HG03432 (cell line): ENCODE results near the gene SLC22A4.

Source experiments
- ATAC-seq: cut with Tn5 transposase; IDR thresholded peaks from one replicate; pipeline ENCODE4 v1.9.1; 2021; ENCODE audit warnings: mild to moderate bottlenecking, moderate library complexity; ENCODE audit not compliant: unreplicated experiment

Gene SLC22A4

GRCh38 chr5:132370971-132371602, 76.9 kb downstream of the SLC22A4 start:
- no peak for ATAC-seq

DNA sequence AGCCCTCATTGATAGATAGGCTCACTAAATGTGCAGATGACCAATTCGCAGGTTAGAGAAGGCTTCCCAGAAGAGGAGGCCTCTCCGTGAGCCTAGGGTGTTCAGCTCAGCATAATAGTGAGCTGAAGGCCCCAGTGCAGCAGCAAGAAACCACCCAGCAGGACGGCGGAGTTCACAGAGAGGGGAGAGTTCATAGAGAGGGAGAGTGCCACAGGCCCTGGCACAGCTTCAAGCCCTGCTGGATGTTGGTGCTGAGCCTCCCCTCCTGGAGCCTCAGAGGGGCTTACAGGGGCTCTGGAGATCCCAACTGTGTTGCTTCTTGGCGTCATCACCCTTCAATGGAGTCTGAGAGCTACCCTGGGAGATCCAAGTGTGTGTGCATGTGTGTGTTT, 77.4 kb downstream of the SLC22A4 start:
- no peak for ATAC-seq

DNA sequence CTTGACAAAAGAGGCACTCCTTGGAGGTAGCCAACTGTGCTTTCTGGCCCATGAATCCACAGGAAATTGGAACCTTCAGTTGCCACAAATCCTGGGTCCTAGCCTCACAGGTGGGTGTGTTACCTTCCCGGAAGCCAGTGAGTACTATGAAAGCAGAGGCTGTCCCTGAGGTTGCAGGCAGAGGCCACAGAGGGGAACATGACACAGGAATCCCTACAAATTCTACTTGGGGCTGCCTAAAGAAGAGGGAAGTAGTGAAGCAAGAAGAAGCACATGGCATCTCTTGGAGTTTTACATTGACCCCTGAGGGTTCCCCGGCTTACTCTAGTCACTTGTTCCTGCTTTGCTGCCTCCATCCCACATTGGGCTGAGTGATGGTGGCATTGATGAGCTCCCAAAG, 77.9 kb downstream of the SLC22A4 start:
- ATAC-seq, result no peak

DNA sequence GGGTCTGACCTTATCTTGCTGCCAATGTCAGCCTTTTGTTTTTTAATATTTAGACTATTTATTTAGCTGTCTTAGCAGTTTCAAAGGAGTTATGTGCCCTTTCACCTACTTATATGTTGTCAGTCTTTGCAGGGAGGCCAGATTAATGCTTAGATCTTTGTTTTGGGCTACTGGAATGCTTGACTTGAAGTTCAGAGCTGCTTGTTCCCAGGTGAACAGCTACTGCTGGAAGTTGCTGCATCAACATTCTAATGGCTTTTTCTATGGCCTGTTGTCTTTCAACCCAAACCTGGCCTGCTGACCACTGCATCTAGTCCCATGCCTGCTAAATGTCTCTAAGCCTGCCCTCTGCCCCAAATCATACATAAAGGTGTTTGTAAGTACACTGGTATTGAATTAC, 78.3 kb downstream of the SLC22A4 start:
- ATAC-seq, result no peak

DNA sequence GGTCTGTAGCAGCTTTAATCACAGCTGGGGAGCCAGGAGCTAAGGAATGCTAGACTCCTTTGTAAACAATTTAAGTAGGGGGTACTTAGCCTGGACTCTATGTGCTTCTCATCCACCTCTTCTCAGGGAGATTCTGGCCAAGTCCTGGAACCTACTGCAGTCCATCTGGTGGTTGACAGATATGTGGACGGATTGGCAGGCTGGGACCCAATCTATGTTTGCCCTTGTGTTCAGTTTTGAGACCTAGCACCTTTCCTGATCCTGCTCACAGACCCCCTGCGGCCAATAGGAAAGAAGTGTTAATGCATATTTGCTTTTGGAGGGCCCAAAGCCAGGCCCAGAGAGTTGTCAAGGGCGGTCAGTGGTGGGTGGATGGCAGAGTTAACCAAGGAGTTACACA, 81.8 kb downstream of the SLC22A4 start:
- ATAC-seq, result no peak

DNA sequence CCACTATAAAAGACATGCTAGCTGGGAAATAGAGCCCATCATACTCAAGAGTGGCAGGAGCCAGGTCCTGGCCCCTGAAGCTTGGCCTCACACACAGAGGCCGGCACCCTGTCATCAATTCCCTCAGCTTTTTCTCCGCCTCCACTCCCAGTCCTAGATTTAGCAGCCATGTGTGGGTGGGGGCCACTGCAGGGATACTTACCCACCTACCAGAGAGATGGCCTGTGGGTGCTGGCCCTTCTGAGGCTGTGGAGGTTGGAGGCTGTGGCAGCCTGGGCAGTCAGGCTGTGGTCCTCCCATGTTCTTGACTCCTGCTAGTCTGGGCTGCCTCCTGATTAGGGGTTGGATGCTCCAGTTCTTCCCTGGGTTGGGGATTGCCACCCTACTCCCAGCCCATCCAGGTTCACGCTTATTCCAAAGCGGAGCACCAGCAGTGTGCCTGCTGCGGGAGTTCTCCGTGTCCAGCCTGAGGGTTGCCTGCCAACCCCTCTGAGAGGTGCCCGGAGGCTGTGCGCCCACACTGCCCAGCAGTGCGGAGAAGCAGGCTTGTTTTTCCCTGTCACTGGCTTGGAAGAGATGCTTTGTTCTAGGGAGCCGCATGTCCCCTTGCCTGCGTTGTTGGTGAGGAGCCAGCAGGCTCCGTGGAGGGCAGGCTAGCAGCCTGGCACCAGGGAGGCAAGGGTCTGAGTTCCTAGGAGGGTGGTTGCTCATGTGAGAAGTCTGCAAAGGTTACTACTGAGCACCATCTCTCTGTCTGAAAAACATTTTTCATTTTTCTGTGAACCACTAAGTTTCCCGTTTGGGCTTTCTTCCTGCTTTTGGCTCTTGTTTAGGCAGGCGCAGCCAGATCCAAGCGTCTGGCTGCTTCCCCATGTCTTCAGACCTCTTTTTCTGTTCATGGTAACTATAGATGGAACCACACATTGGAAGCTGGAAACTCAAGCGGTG, 82.8 kb downstream of the SLC22A4 start:
- ATAC-seq, result no peak

GRCh38 chr5:132377738-132378137, 83.5 kb downstream of the SLC22A4 start:
- ATAC-seq, result no peak

DNA sequence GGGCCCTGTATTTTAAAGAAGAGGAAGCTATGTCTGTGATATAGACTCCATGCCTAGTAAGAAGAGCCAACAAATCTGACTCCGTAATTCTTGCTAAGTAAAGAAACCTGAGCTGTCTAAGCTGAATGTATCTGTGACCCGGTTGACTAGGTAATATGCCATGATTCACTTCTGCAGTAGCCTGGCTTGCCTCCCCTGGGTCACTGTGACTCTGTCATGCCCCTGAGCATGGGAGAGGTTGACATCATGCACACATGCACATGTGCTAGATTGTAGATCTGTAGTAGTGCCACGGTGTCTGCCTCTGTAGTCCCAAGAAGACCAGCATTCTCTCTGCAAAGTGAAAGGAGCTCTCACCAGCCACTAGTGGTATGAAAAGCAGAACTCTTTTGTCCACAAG, 84.4 kb downstream of the SLC22A4 start:
- no peak for ATAC-seq

DNA sequence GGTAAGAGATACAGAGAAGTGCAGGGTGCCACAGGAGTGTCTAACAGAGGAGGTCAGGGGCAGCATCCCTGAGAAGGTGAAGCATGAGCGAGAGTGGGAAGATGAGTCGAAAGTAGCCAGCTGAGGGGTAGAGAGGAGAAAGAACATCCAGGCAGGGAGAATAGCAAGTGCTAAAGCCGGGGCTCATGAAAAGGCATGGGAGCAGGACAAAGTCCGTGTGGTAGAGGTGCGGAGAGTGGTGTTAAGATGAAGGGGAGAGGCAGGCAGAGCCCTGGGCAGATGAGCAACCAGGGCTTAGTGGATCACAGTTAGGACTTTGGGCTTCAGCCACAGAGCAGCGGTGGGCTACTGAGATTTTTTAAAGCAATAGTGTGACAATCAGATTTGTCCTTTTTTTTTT, 85.9 kb downstream of the SLC22A4 start:
- no peak for ATAC-seq

- no peak for ATAC-seq
Measured at GRCh38 chr5:132380741-132381140, 86.5 kb downstream of the SLC22A4 start.

DNA sequence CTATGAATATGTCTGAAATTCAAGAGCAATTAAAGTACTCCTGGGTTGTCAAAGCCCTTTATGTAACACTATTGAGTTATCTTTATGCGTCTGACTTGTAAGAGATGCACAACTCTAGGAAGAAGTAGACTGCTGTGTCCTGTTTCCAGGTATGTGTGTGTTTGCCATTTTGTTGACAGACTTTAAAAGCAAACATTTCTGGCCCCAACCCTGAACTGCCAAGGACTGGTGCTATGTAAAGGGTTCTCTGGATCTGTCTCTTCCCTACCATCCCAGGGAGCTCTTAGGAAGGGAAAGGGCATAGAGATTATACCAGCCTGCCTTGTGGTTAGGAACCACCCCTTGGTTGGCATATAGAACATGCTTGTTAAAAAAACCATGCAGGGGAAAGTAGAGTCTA, 87.4 kb downstream of the SLC22A4 start:
- no peak for ATAC-seq

GRCh38 chr5:132383261-132383660, 89.1 kb downstream of the SLC22A4 start:
- no peak for ATAC-seq

DNA sequence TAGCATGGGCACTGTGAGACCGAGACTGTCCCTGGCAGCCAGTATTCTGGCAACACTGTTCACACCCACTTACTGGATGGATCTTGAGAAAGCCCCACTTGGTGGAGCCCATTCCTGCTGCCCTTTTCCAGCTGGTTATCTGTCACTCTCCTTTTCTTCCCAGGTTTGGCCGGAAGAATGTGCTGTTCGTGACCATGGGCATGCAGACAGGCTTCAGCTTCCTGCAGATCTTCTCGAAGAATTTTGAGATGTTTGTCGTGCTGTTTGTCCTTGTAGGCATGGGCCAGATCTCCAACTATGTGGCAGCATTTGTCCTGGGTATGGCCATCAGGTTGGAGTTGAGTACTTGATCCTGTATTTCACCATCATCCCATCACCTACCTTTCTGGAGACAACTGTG, 89.8 kb downstream of the SLC22A4 start:
- ATAC-seq, result no peak

DNA sequence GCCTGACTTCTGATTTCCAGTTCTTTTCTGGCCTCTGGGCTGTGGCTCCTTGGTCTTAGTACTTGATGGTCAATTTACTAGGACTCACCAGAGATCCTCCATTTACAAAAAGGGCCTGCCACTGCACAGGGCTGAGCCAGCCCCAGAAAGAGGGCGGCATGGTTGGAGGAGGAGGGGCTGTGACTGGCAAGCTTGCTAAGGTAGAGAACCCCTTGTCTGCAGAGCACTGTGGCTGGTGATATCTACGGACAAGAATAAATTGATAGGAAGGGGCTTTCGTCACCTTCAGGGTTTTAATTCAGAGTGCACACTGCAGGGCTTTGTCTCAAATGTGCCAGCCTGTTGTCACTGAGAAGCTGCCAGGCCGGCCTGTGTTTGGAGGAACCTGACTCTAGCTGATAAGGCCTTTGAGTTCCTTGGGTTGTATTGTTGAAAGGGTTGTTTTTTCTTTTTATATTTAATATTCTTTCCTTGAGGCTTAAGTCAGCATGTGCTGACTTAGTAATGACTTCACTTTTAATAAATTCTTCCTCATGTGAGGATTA, 90.4 kb downstream of the SLC22A4 start:
- ATAC-seq, result no peak

DNA sequence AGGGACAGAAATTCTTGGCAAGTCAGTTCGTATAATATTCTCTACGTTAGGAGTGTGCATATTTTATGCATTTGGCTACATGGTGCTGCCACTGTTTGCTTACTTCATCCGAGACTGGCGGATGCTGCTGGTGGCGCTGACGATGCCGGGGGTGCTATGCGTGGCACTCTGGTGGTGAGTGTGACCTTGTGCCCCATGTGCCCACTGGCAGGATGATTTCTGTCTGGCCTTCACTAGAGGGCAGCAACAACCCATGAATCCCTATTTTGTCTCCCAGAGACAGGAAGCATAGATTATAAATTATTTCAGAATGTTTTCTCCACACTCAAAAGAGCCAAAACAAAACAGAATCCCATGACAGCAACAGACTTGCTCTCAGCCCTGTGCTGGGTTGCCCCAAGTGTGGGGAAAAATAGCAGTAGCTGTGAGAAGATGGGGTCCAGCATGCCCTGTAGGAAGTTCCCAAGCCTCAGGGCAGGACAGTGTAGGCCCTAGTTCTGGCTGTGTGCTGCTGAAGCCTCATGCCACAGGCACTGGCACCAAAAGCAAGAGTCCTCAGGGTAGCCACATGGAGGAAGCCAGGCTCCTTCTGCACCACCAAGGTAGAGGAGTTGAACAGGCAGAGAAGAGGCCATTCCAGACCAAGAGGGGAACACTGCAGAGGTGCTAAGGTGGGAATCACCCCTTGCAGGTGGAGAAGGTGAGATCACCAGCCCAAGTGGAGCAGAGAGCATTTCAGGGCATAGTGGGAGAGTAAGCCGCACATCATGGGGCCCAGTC, 91.3 kb downstream of the SLC22A4 start:
- ATAC-seq, result peak; percentile 45

- peak; percentile 84 for ATAC-seq
Measured at GRCh38 chr5:132386644-132387286, 92.6 kb downstream of the SLC22A4 start.

- ATAC-seq, result no peak
Measured at GRCh38 chr5:132387640-132388117, 93.5 kb downstream of the SLC22A4 start.

GRCh38 chr5:132388244-132389050, 94.3 kb downstream of the SLC22A4 start:
- ATAC-seq, result no peak

- no peak for ATAC-seq
Measured at GRCh38 chr5:132389051-132389331, 94.8 kb downstream of the SLC22A4 start.
